ENCODE measurements around the gene SKAP2. TPM values are rescaled to one million over a fixed set of nuclear protein-coding genes. Genes with fewer than 3 reads are reported as not detected.

SKAP2 gene
- polyA plus RNA-seq, 1 of the 3 experiments (the other 2 are of a cell fraction), result 0.69 TPM

GRCh38 chr7:26704786-26705185, 159.6 kb downstream of the SKAP2 start:
- no peak overlapping the region for H3K9ac ChIP-seq
- DNase-seq, result no peak
- H3K9me2 ChIP-seq, result no peaks in the 10 kb centered on the region
- H4K20me1 ChIP-seq (ENCODE audit: insufficient read depth), result no peaks in the 10 kb centered on the region
- no peak overlapping the region for H3K4me2 ChIP-seq
- H3K27ac ChIP-seq (ENCODE audit: low read depth in 2 of 2, low read length in 1 of 2), result peak overlapping the region in 1 of 2 experiments; percentile 22; a peak in 2 of 4 replicates
- ChIA-PET CTCF (interaction anchor here (0.9 to 4.3 kb wide), 11 partner anchors 9 to 475 kb away, joined by 3 to 17 read pairs (median 4); no protein-coding TSS in a partner anchor), POLR2A (no interaction called here)
- H3K4me1 ChIP-seq (ENCODE audit: control insufficient read depth in 1 of 2, insufficient read depth in 2 of 2, low read depth in 1 of 2, low read length in 1 of 2), result peaks cover 6 to 16% of the 10 kb centered on the region in 2 experiments; a peak in 2 of 4 replicates
- no peaks in the 10 kb centered on the region for H3F3A ChIP-seq (replicated peaks; ENCODE audit: insufficient read depth)
- 65% methylated on average over 2 of the region's 2 CpGs for WGBS (ENCODE audit: low lambda C conversion rate)
- H2AFZ ChIP-seq (ENCODE audit: low read depth), result no peak overlapping the region
- no peaks in the 10 kb centered on the region for H3K79me2 ChIP-seq (ENCODE audit: insufficient read depth)
- no peaks in the 10 kb centered on the region for H3K27me3 ChIP-seq (ENCODE audit: insufficient read depth)
- no peak for TF ChIP-seq IRF3 (IDR thresholded peaks at IDR 0.05; ENCODE audit: low read depth, low read length)
- no peak for TF ChIP-seq FOXM1 (IDR thresholded peaks at IDR 0.05; ENCODE audit: low read depth)
- no peak for TF ChIP-seq CHD2 (IDR thresholded peaks at IDR 0.05; ENCODE audit: low read length, partially characterized antibody)
- TF ChIP-seq USF1 (IDR thresholded peaks at IDR 0.05; ENCODE audit: borderline replicate concordance, low read depth), result no peak
- TF ChIP-seq GATA2 (CRISPR knock-in tag; IDR thresholded peaks at IDR 0.05), result no peak
- TF ChIP-seq RFX5 (IDR thresholded peaks at IDR 0.05; ENCODE audit: low read length), result no peak
- no peak overlapping the region for H3K4me3 ChIP-seq (ENCODE audit: low read depth in 2 of 2, low read length in 1 of 2)
- no peaks in the 10 kb centered on the region for H3K36me3 ChIP-seq (replicated peaks in 1 of 2; ENCODE audit: control insufficient read depth in 1 of 2, insufficient read depth in 2 of 2, low read length in 1 of 2)
- H3K9me3 ChIP-seq, result no peaks in the 10 kb centered on the region

GRCh38 chr7:26704036-26704435, 160.4 kb downstream of the SKAP2 start:
- ChIA-PET CTCF (interaction anchor here (0.8 to 4.3 kb wide), 9 partner anchors 8 to 476 kb away, joined by 3 to 17 read pairs (median 4); no protein-coding TSS in a partner anchor), POLR2A (no interaction called here)
- Histone ChIP-seq H2AFZ (ENCODE audit: low read depth) (no peak overlapping the region), H3K9ac (no peak overlapping the region), H3K4me2 (no peak overlapping the region), H3K9me2 (no peaks in the 10 kb centered on the region), H3K27me3 (ENCODE audit: insufficient read depth) (no peaks in the 10 kb centered on the region), H3K4me3 (ENCODE audit: low read depth in 2 of 2, low read length in 1 of 2) (no peak overlapping the region), H3K36me3 (replicated peaks in 1 of 2; ENCODE audit: control insufficient read depth in 1 of 2, insufficient read depth in 2 of 2, low read length in 1 of 2) (no peaks in the 10 kb centered on the region), H3K4me1 (ENCODE audit: control insufficient read depth in 1 of 2, insufficient read depth in 2 of 2, low read depth in 1 of 2, low read length in 1 of 2) (peaks cover 6 to 16% of the 10 kb centered on the region in 2 experiments; a peak in 2 of 4 replicates), H3K79me2 (ENCODE audit: insufficient read depth) (no peaks in the 10 kb centered on the region), H3K27ac (ENCODE audit: low read depth in 2 of 2, low read length in 1 of 2) (no peak overlapping the region), H3K9me3 (no peaks in the 10 kb centered on the region), H3F3A (replicated peaks; ENCODE audit: insufficient read depth) (no peaks in the 10 kb centered on the region), H4K20me1 (ENCODE audit: insufficient read depth) (no peaks in the 10 kb centered on the region)
- TF ChIP-seq ZBTB33 (IDR thresholded peaks at IDR 0.05; ENCODE audit: borderline replicate concordance, low read depth), result no peak
- no peak for DNase-seq
- WGBS (ENCODE audit: low lambda C conversion rate), result 34% methylated on average over 1 of the region's 1 CpG
